ENCODE results near the gene OMA1. TPM values are rescaled to one million over a fixed set of nuclear protein-coding genes. Genes with fewer than 3 reads are reported as not detected.

Gene OMA1
- total RNA-seq, 1 experiment from 2014 or later = 21.9 TPM

- TF ChIP-seq ZBTB33 (IDR thresholded peaks at IDR 0.05; ENCODE audit: extremely low read depth, insufficient replicate concordance, low read length) = no peak
- no peak for TF ChIP-seq ZFX (IDR thresholded peaks at IDR 0.05)
- no peak for TF ChIP-seq POLR2A (IDR thresholded peaks at IDR 0.05; ENCODE audit: borderline replicate concordance, extremely low read depth, insufficient read depth, insufficient read length)
- no peak for TF ChIP-seq SRF (IDR thresholded peaks at IDR 0.05; ENCODE audit: low read depth)
Measured at GRCh38 chr1:58480191-58480590, 66.3 kb downstream of the OMA1 start (continued).

GRCh38 chr1:58477390-58477789 lies 69.1 kb downstream of the OMA1 start:
- TF ChIP-seq JUND (IDR thresholded peaks at IDR 0.05) = no peak
- TF ChIP-seq SP1 (IDR thresholded peaks at IDR 0.05; ENCODE audit: low read depth) = no peak
- TF ChIP-seq ZBTB33 (IDR thresholded peaks at IDR 0.05; ENCODE audit: extremely low read depth, insufficient replicate concordance, low read length) = no peak
- no peak for TF ChIP-seq CEBPB (IDR thresholded peaks at IDR 0.05; ENCODE audit: low read depth)
- TF ChIP-seq FOSL1 (IDR thresholded peaks at IDR 0.05; ENCODE audit: low read depth) = no peak
- no peak for TF ChIP-seq YY1 (IDR thresholded peaks at IDR 0.05; ENCODE audit: extremely low read depth, insufficient replicate concordance, low read depth, low read length)
- no peak for TF ChIP-seq POLR2A (IDR thresholded peaks at IDR 0.05; ENCODE audit: borderline replicate concordance, extremely low read depth, insufficient read depth, insufficient read length)
- TF ChIP-seq REST (IDR thresholded peaks at IDR 0.05; ENCODE audit: low read depth) = no peak
- no peak for TF ChIP-seq ATF3 (IDR thresholded peaks at IDR 0.05)
- TF ChIP-seq EGR1 (IDR thresholded peaks at IDR 0.05; ENCODE audit: low read depth) = no peak
- no peak for TF ChIP-seq CBX3 (IDR thresholded peaks at IDR 0.05; ENCODE audit: low read depth)
- TF ChIP-seq SRF (IDR thresholded peaks at IDR 0.05; ENCODE audit: low read depth) = no peak
- TF ChIP-seq CTCF (IDR thresholded peaks at IDR 0.05 in 2 of 3, conservative IDR thresholded peaks at IDR 0.05 in 1 of 3; ENCODE audit: borderline replicate concordance in 1 of 3, insufficient read depth in 1 of 3, low read depth in 2 of 3, low read length in 2 of 3) = no peak
- TF ChIP-seq TCF7L2 (IDR thresholded peaks at IDR 0.05; ENCODE audit: borderline replicate concordance, extremely low read depth, insufficient read depth, insufficient read length) = no peak
- ATAC-seq = no peak
- POLR2A ChIA-PET = no interaction called here

More at GRCh38 chr1:58477390-58477789, 69.1 kb downstream of the OMA1 start:
- no peaks in the 10 kb centered on the region for H3K79me2 ChIP-seq (ENCODE audit: insufficient read depth, low read length)
- no peak overlapping the region for H3K4me2 ChIP-seq (ENCODE audit: low read length)
- no peak overlapping the region for H3K4me3 ChIP-seq (replicated peaks in 1 of 2; ENCODE audit: low read depth in 1 of 2, low read length in 2 of 2)
- H3K9me2 ChIP-seq (ENCODE audit: insufficient read depth) = no peaks in the 10 kb centered on the region
- no peak overlapping the region for H3K9ac ChIP-seq (ENCODE audit: low read length)
- H3K9me3 ChIP-seq (ENCODE audit: control insufficient read depth in 1 of 2, insufficient read depth in 1 of 2, low read depth in 1 of 2, low read length in 2 of 2) = no peaks in the 10 kb centered on the region
- H4K20me1 ChIP-seq (ENCODE audit: insufficient read depth) = no peaks in the 10 kb centered on the region; the same call in 1 of the 2 replicates
- DNase-seq (ENCODE audit: low read depth, low spot score) = no peak
- intact Hi-C loops (cut with micrococcal nuclease) = no loop called here
- no peaks in the 10 kb centered on the region for H3K36me3 ChIP-seq (ENCODE audit: control insufficient read depth in 1 of 2, insufficient read depth in 2 of 2, low read length in 2 of 2)
- BruUV-seq (replicated peaks) = no TSS peak
- RAD21 ChIA-PET (ENCODE audit: low non-redundant PET in 1 of 2, low total read pairs in 2 of 2, uncharacterized antibody in 2 of 2, unreplicated experiment in 2 of 2) = no interaction called here
- no peak overlapping the region for H3K27ac ChIP-seq (ENCODE audit: low read depth, low read length)
- CTCF ChIA-PET = no interaction called here
- H3K4me1 ChIP-seq (ENCODE audit: control insufficient read depth in 1 of 2, insufficient read depth in 2 of 2, low read length in 2 of 2) = no peaks in the 10 kb centered on the region
- H2AFZ ChIP-seq (ENCODE audit: low read depth, low read length, poor library complexity, severe bottlenecking) = no peak overlapping the region
- H3K27me3 ChIP-seq (ENCODE audit: insufficient read depth, low read length) = no peaks in the 10 kb centered on the region

Data from HCT116 (cell line).